ENCODE data around the gene RPRD1A. TPM values are rescaled to one million over a fixed set of nuclear protein-coding genes. Genes with fewer than 3 reads are reported as not detected.

The RPRD1A gene
- total RNA-seq, 1 donor from 2014 or later: 62.6 TPM

DNA sequence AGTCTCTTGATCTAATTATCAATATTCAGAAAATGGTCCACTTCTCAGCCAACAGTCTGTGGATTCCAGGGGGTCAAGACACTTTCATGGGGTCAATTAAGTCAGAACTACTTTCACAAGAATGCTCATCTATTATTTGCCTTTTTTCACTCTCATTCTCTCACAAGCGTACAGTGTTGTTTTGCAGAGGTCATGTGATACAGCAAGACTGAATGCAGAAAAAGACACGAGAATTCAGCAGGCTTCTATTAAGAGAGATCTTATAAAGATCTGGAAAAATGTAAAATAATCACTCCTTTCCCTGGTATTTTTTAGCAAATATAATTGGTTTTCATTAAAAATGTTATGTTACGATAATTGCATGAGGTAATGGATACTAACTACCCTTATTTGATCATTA is 8.7 kb downstream of the RPRD1A start:
- no peaks in the 10 kb centered on the region for H3K27me3 Mint-ChIP-seq (ENCODE audit: low read depth, unreplicated experiment)
- H3K36me3 ChIP-seq (ENCODE audit: insufficient read depth, low read length): no peaks in the 10 kb centered on the region

DNA sequence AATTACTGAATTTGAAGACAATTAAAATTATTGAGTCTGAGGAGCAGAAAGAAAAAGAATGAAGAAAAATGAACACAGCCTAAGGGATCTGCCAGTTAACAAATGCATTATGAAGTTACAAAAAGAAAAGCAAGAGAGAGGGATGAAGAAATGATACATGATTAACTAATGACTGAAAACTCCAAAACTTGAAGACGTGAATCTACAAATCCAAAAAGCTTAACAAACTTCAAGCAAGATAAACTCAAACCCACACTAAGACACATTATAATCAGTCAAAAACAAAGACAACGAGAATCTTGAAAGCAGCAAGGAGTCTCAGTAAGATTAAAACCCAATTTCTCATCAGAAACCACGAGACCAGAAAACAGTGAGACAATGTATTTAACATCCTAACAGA is 15.6 kb downstream of the RPRD1A start:
- Histone ChIP-seq H2AFZ (ENCODE audit: low read depth, low read length) (no peak overlapping the region), H3K4me3 (ENCODE audit: insufficient read depth, low read depth, low read length) (no peak overlapping the region), H3K4me2 (ENCODE audit: low read length) (no peak overlapping the region), H3K36me3 (ENCODE audit: insufficient read depth, low read length) (no peaks in the 10 kb centered on the region), H3K27ac (ENCODE audit: low read depth, low read length) (no peak overlapping the region), H3K9ac (ENCODE audit: low read length) (no peak overlapping the region), H3K27me3 (ENCODE audit: insufficient read depth, low read length) (no peaks in the 10 kb centered on the region), H4K20me1 (ENCODE audit: insufficient read depth, low read length) (peaks cover 69% of the 10 kb centered on the region), H3K4me1 (ENCODE audit: insufficient read depth, low read length) (no peaks in the 10 kb centered on the region), H3K9me3 (ENCODE audit: insufficient read depth, low read depth, low read length) (no peaks in the 10 kb centered on the region), H3K79me2 (ENCODE audit: insufficient read depth, low read length) (peaks cover 98% of the 10 kb centered on the region)
- H3K4me1 Mint-ChIP-seq (ENCODE audit: low read depth, unreplicated experiment): no peaks in the 10 kb centered on the region
- no peak for DNase-seq (ENCODE audit: low read depth)
- H3K27me3 Mint-ChIP-seq (ENCODE audit: low read depth, unreplicated experiment): no peaks in the 10 kb centered on the region
- no peak overlapping the region for H3K27ac Mint-ChIP-seq (ENCODE audit: unreplicated experiment)
- peaks cover 3% of the 10 kb centered on the region for H3K36me3 Mint-ChIP-seq (ENCODE audit: low read depth, unreplicated experiment)
- FAIRE-seq: peak; percentile 17
- peaks cover under 1% of the 10 kb centered on the region for H3K9me3 Mint-ChIP-seq (ENCODE audit: unreplicated experiment)
- H3K4me3 Mint-ChIP-seq (ENCODE audit: unreplicated experiment): no peak overlapping the region
- no peak for TF ChIP-seq EZH2 (IDR thresholded peaks at IDR 0.05; ENCODE audit: insufficient read depth, low read length)
- TF ChIP-seq, protein P1, sequence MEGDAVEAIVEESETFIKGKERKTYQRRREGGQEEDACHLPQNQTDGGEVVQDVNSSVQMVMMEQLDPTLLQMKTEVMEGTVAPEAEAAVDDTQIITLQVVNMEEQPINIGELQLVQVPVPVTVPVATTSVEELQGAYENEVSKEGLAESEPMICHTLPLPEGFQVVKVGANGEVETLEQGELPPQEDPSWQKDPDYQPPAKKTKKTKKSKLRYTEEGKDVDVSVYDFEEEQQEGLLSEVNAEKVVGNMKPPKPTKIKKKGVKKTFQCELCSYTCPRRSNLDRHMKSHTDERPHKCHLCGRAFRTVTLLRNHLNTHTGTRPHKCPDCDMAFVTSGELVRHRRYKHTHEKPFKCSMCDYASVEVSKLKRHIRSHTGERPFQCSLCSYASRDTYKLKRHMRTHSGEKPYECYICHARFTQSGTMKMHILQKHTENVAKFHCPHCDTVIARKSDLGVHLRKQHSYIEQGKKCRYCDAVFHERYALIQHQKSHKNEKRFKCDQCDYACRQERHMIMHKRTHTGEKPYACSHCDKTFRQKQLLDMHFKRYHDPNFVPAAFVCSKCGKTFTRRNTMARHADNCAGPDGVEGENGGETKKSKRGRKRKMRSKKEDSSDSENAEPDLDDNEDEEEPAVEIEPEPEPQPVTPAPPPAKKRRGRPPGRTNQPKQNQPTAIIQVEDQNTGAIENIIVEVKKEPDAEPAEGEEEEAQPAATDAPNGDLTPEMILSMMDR (IDR thresholded peaks at IDR 0.05; ENCODE audit: insufficient read depth, low read depth, low read length): no peak

More for the DNA sequence above, 8.7 kb downstream of the RPRD1A start:
- Mint-ChIP-seq H3K4me1 (ENCODE audit: low read depth, unreplicated experiment) (peaks cover 3% of the 10 kb centered on the region), H3K27ac (ENCODE audit: unreplicated experiment) (no peak overlapping the region), H3K4me3 (ENCODE audit: unreplicated experiment) (no peak overlapping the region), H3K36me3 (ENCODE audit: low read depth, unreplicated experiment) (peaks cover under 1% of the 10 kb centered on the region), H3K9me3 (ENCODE audit: unreplicated experiment) (no peaks in the 10 kb centered on the region)
- Histone ChIP-seq H3K27ac (ENCODE audit: low read depth, low read length) (no peak overlapping the region), H3K9me3 (ENCODE audit: insufficient read depth, low read depth, low read length) (no peaks in the 10 kb centered on the region), H3K4me1 (ENCODE audit: insufficient read depth, low read length) (no peaks in the 10 kb centered on the region), H3K4me3 (ENCODE audit: insufficient read depth, low read depth, low read length) (no peak overlapping the region), H3K79me2 (ENCODE audit: insufficient read depth, low read length) (peaks cover 96% of the 10 kb centered on the region), H3K9ac (ENCODE audit: low read length) (no peak overlapping the region), H3K4me2 (ENCODE audit: low read length) (no peak overlapping the region), H3K27me3 (ENCODE audit: insufficient read depth, low read length) (no peaks in the 10 kb centered on the region), H4K20me1 (ENCODE audit: insufficient read depth, low read length) (peaks cover 71% of the 10 kb centered on the region), H2AFZ (ENCODE audit: low read depth, low read length) (no peak overlapping the region)
- no peak for TF ChIP-seq EZH2 (IDR thresholded peaks at IDR 0.05; ENCODE audit: insufficient read depth, low read length)
- TF ChIP-seq, protein P1 (IDR thresholded peaks at IDR 0.05; ENCODE audit: insufficient read depth, low read depth, low read length): no peak
- DNase-seq (ENCODE audit: low read depth): no peak
- FAIRE-seq: no peak

DNA sequence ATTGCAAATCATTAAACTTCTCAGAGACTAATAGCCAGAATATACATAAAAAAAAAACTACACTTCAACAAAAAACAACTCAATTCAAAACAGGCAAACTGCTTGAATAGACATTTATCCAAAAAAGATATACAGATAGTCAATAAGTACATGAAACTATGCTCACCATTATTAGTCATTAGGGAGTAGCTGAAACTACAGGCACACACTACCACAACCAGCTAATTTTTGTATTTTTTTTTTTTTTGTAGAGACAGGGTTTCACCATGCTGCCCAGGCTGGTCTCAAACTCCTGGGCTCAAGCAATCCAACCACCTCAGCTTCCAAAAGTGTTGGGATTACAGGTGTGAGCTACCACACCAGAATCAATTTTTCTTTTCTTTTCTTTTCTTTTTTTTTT is 16.9 kb downstream of the RPRD1A start:
- Mint-ChIP-seq H3K27ac (ENCODE audit: unreplicated experiment) (no peak overlapping the region), H3K4me1 (ENCODE audit: low read depth, unreplicated experiment) (peaks cover 3% of the 10 kb centered on the region), H3K27me3 (ENCODE audit: low read depth, unreplicated experiment) (no peaks in the 10 kb centered on the region), H3K36me3 (ENCODE audit: low read depth, unreplicated experiment) (peaks cover 3% of the 10 kb centered on the region), H3K9me3 (ENCODE audit: unreplicated experiment) (peaks cover 2% of the 10 kb centered on the region), H3K4me3 (ENCODE audit: unreplicated experiment) (no peak overlapping the region)
- Histone ChIP-seq H3K4me3 (ENCODE audit: insufficient read depth, low read depth, low read length) (no peak overlapping the region), H3K4me1 (ENCODE audit: insufficient read depth, low read length) (no peaks in the 10 kb centered on the region), H3K27me3 (ENCODE audit: insufficient read depth, low read length) (no peaks in the 10 kb centered on the region), H3K9me3 (ENCODE audit: insufficient read depth, low read depth, low read length) (no peaks in the 10 kb centered on the region), H3K9ac (ENCODE audit: low read length) (no peak overlapping the region), H4K20me1 (ENCODE audit: insufficient read depth, low read length) (peaks cover 75% of the 10 kb centered on the region), H3K36me3 (ENCODE audit: insufficient read depth, low read length) (no peaks in the 10 kb centered on the region), H3K4me2 (ENCODE audit: low read length) (no peak overlapping the region), H3K27ac (ENCODE audit: low read depth, low read length) (no peak overlapping the region), H3K79me2 (ENCODE audit: insufficient read depth, low read length) (peaks cover 99% of the 10 kb centered on the region), H2AFZ (ENCODE audit: low read depth, low read length) (no peak overlapping the region)
- TF ChIP-seq EZH2 (IDR thresholded peaks at IDR 0.05; ENCODE audit: insufficient read depth, low read length): no peak
- TF ChIP-seq, protein P1 (IDR thresholded peaks at IDR 0.05; ENCODE audit: insufficient read depth, low read depth, low read length): no peak
- DNase-seq (ENCODE audit: low read depth) (no peak), FAIRE-seq (no peak)

Data from astrocyte (in vitro differentiated cells and primary cell).